ENCODE measurements around the gene CNTN4.

DNA sequence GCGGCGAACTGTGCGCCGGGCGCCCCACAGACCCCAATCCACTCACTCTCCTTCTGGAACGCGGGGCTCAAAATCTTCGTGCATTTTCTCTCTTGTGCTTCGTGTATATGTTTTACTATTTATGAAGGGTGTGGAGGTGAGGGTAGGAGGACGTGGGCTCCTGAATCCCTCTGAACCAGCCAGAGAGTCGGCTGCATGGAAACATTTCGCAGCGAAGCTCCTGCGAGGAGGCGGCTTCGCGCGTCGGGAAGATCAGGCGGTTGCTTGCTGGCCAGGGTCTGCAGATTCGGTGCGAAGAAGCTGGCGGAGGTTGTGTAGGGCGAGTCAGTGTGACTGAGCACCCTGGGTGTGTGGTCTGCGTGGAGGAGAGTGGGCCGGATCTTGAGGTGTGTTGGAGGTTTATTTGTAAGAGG lies 1.1 kb downstream of the CNTN4 start:
- TF ChIP-seq, protein P1, sequence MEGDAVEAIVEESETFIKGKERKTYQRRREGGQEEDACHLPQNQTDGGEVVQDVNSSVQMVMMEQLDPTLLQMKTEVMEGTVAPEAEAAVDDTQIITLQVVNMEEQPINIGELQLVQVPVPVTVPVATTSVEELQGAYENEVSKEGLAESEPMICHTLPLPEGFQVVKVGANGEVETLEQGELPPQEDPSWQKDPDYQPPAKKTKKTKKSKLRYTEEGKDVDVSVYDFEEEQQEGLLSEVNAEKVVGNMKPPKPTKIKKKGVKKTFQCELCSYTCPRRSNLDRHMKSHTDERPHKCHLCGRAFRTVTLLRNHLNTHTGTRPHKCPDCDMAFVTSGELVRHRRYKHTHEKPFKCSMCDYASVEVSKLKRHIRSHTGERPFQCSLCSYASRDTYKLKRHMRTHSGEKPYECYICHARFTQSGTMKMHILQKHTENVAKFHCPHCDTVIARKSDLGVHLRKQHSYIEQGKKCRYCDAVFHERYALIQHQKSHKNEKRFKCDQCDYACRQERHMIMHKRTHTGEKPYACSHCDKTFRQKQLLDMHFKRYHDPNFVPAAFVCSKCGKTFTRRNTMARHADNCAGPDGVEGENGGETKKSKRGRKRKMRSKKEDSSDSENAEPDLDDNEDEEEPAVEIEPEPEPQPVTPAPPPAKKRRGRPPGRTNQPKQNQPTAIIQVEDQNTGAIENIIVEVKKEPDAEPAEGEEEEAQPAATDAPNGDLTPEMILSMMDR (IDR thresholded peaks at IDR 0.05) = no peak
- no peak for TF ChIP-seq POLR2A (IDR thresholded peaks at IDR 0.05)

All from right lobe of liver (tissue), 4 donors.